HepG2 (cell line): ENCODE measurements around the gene HNRNPUL1. TPM values are rescaled to one million over a fixed set of nuclear protein-coding genes. Genes with fewer than 3 reads are reported as not detected.

Experiments
- ATAC-seq: fragments of 200-7000 bp; cut with Tn5 transposase; 3 replicates; pipeline ENCODE4 v1.9.1; 2020; ENCODE audit warnings: mild to moderate bottlenecking, moderate library complexity
- BruUV-seq: library from RNA; stranded (reverse); fragments of 400-500 nt; replicated peaks from 2 replicates; lab custom pipeline; 2021; lab: Mats Ljungman, UMichigan
- CTCF ChIA-PET: fragments of 300-600 bp; formaldehyde crosslinking; extraction: SDS; loops from one replicate; lab custom pipeline; 2021; ENCODE audit warnings: low total read pairs, inconsistent platforms, low intra/inter-chr PET ratio; lab: Yijun Ruan, JAX
- POLR2A ChIA-PET: fragments of 350-600 bp; sonication (Branson Sonifier 250); formaldehyde crosslinking; loops from one replicate; lab custom pipeline; 2020; ENCODE audit warnings: antibody characterized with exemption, inconsistent platforms; lab: Yijun Ruan, JAX
- DNase-seq: peaks from one replicate; pipeline ENCODE4 v3.0.0-alpha.2; 2015; ENCODE audit warnings: low spot score
- FAIRE-seq: peaks from 3 replicates; lab custom pipeline; 2011; peaks lifted over from hg19 to GRCh38; lab: Jason Lieb, UNC
- H2AFZ ChIP-seq: one replicate; pipeline ENCODE4 v1.6.1; 2011; ENCODE audit warnings: low read length, inconsistent platforms
- H3K27ac ChIP-seq: fragments of 300-600 bp; 3 replicates; pipeline ENCODE4 v1.8.0; 2011; ENCODE audit warnings: mixed run types, mild to moderate bottlenecking, mixed read lengths, low read length, inconsistent platforms; ENCODE audit not compliant: insufficient read depth; ENCODE audit errors: extremely low read length
- H3K27me3 ChIP-seq, 2 experiments: fragments of 200-600 bp in 1 of 2; 2 replicates in 1 of 2; 3 replicates in 1 of 2; pipeline versions ENCODE4 v1.6.0 to v1.8.0; 2011; ENCODE audit warnings: low read length in 2 of 2, mild to moderate bottlenecking in 2 of 2, moderate library complexity in 2 of 2, inconsistent platforms in 1 of 2; ENCODE audit not compliant: insufficient read depth in 2 of 2, control insufficient read depth in 1 of 2
- H3K36me3 ChIP-seq, 2 experiments: fragments of 200-600 bp in 1 of 2; replicated peaks in 1 of 2; 2 replicates in 1 of 2; 3 replicates in 1 of 2; pipeline versions ENCODE4 v1.5.1 to v1.8.0; 2011; ENCODE audit warnings: low read length in 2 of 2, inconsistent platforms in 1 of 2; ENCODE audit not compliant: insufficient read depth in 2 of 2, control insufficient read depth in 1 of 2
- H3K4me1 ChIP-seq: 2 replicates; pipeline ENCODE4 v1.5.1; 2012; ENCODE audit warnings: low read length, inconsistent platforms; ENCODE audit not compliant: insufficient read depth
- H3K4me2 ChIP-seq: 2 replicates; pipeline ENCODE4 v1.6.0; 2011; ENCODE audit warnings: low read depth, low read length, inconsistent platforms
- H3K4me3 ChIP-seq, 3 experiments: fragments of 200-600 bp in 1 of 3; sonication (generic), shearing (Covaris generic) in 1 of 3; replicated peaks in 1 of 3; 2 replicates each; pipeline ENCODE4 v1.5.1; 2011 to 2016; ENCODE audit warnings: low read length in 3 of 3, inconsistent platforms in 2 of 3, low read depth in 2 of 3, mild to moderate bottlenecking in 2 of 3, control low read depth in 1 of 3, mixed read lengths in 1 of 3; ENCODE audit not compliant: insufficient read depth in 1 of 3
- H3K79me2 ChIP-seq: one replicate; pipeline ENCODE4 v1.6.1; 2011; ENCODE audit warnings: low read length, inconsistent platforms; ENCODE audit not compliant: insufficient read depth
- H3K9ac ChIP-seq: 2 replicates; pipeline ENCODE4 v1.6.0; 2011; ENCODE audit warnings: mild to moderate bottlenecking, low read depth, low read length, inconsistent platforms; ENCODE audit not compliant: insufficient read depth
- H3K9me3 ChIP-seq: 2 replicates; pipeline ENCODE4 v1.5.1; 2012; ENCODE audit warnings: mild to moderate bottlenecking, low read length
- H4K20me1 ChIP-seq: 2 replicates; pipeline ENCODE4 v1.6.0; 2011; ENCODE audit warnings: inconsistent platforms, mild to moderate bottlenecking, low read length, moderate library complexity; ENCODE audit not compliant: insufficient read depth
- HNF4A ChIP-seq: sonication (generic); formaldehyde crosslinking; IDR thresholded peaks from 2 replicates; pipeline ENCODE4 v1.4.0; 2020; ENCODE audit warnings: missing genetic modification reagents
- HNRNPL ChIP-seq: fragments of 200-400 bp; formaldehyde crosslinking; IDR thresholded peaks from 2 replicates; pipeline ENCODE4 v1.6.1; 2017; ENCODE audit warnings: mild to moderate bottlenecking, low read depth, low read length
- WGBS: methylation state at CpG from one replicate; pipeline ENCODE4 v1.1.6; 2017; ENCODE audit warnings: low lambda C conversion rate; 5-methylcytosine and 5-hydroxymethylcytosine counted together
- in situ Hi-C: cut with HindIII; loops from 2 replicates; pipeline ENCODE4 v1.10.0; 2017; ENCODE audit warnings: low pct_unique_long_range_greater_than_20kb; ENCODE audit not compliant: extremely low pct_ligation_motif_present
- intact Hi-C: fragments of 100-400 bp; cut with micrococcal nuclease; formaldehyde crosslinking; loops from one replicate; pipeline ENCODE4 v1.10.0; 2022; ENCODE audit not compliant: unreplicated experiment
- polyA plus RNA-seq, 8 experiments: library from polyadenylated mRNA; depleted of rRNA in 3 of 8; stranded (reverse) in 7 of 8; unstranded in 1 of 8; fragments of >200 nt; fragmentation: Illumina TruSeq in 4 of 8; extraction: Trizol in 4 of 8; gene quantifications; 2 replicates each; pipeline versions ENCODE4 v1.2.1 to v1.2.3, GENCODE V29; 2011 to 2016; ENCODE audit warnings: low read depth in 4 of 8, missing spikeins in 1 of 8, mixed read lengths in 1 of 8; ENCODE audit not compliant: insufficient read depth in 1 of 8
- total RNA-seq, 5 experiments: library from RNA; depleted of rRNA; stranded (reverse); fragments of >200 nt; fragmentation: Illumina TruSeq; extraction: Trizol; gene quantifications; 2 replicates each; pipeline ENCODE4 v1.2.3, GENCODE V29; 2016; ENCODE audit warnings: low read depth in 1 of 5
- TF ChIP-seq, protein P1 (sequence below): sonication (generic); formaldehyde crosslinking; IDR thresholded peaks from 2 replicates; pipeline ENCODE4 v1.9.0; 2021; ENCODE audit warnings: missing genetic modification reagents, borderline replicate concordance
- TF ChIP-seq, protein P2 (sequence below): sonication (generic); formaldehyde crosslinking; IDR thresholded peaks from 2 replicates; pipeline ENCODE4 v1.4.0; 2020; ENCODE audit warnings: missing genetic modification reagents, borderline replicate concordance

Gene HNRNPUL1
- total and polyA plus RNA-seq, 2 of the 13 experiments (the other 11 are each of a cell fraction or from before 2014, with no cell fraction given), result 30.9 to 81.7 TPM

DNA sequence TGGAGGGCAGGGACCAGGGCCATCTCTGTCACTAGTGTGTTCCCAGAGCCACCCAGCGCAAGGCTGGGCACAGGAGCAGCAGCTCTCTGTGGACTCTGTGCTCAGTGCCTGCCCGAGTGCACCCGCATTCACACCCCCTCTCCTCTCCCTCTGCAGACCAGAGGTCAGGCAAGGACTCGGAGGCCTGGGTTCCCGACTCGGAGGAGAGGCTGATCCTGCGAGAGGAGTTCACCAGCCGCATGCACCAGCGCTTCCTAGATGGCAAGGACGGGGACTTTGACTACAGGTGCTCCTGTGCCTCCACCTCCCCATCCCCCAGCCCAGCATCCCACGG is 56.0 kb downstream of the HNRNPUL1 start:
- FAIRE-seq (no peak), DNase-seq (no peak), ATAC-seq (no peak)
- TF ChIP-seq HNRNPL (0 out of 2 replicates have a peak, but pooled peaks have one; percentile 50), HNF4A (CRISPR knock-in tag) (0 out of 2 replicates have a peak, but pooled peaks have one; percentile 3)
- TF ChIP-seq, protein P1, sequence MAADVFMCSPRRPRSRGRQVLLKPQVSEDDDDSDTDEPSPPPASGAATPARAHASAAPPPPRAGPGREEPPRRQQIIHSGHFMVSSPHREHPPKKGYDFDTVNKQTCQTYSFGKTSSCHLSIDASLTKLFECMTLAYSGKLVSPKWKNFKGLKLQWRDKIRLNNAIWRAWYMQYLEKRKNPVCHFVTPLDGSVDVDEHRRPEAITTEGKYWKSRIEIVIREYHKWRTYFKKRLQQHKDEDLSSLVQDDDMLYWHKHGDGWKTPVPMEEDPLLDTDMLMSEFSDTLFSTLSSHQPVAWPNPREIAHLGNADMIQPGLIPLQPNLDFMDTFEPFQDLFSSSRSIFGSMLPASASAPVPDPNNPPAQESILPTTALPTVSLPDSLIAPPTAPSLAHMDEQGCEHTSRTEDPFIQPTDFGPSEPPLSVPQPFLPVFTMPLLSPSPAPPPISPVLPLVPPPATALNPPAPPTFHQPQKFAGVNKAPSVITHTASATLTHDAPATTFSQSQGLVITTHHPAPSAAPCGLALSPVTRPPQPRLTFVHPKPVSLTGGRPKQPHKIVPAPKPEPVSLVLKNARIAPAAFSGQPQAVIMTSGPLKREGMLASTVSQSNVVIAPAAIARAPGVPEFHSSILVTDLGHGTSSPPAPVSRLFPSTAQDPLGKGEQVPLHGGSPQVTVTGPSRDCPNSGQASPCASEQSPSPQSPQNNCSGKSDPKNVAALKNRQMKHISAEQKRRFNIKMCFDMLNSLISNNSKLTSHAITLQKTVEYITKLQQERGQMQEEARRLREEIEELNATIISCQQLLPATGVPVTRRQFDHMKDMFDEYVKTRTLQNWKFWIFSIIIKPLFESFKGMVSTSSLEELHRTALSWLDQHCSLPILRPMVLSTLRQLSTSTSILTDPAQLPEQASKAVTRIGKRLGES, result no peak
- TF ChIP-seq, protein P2, sequence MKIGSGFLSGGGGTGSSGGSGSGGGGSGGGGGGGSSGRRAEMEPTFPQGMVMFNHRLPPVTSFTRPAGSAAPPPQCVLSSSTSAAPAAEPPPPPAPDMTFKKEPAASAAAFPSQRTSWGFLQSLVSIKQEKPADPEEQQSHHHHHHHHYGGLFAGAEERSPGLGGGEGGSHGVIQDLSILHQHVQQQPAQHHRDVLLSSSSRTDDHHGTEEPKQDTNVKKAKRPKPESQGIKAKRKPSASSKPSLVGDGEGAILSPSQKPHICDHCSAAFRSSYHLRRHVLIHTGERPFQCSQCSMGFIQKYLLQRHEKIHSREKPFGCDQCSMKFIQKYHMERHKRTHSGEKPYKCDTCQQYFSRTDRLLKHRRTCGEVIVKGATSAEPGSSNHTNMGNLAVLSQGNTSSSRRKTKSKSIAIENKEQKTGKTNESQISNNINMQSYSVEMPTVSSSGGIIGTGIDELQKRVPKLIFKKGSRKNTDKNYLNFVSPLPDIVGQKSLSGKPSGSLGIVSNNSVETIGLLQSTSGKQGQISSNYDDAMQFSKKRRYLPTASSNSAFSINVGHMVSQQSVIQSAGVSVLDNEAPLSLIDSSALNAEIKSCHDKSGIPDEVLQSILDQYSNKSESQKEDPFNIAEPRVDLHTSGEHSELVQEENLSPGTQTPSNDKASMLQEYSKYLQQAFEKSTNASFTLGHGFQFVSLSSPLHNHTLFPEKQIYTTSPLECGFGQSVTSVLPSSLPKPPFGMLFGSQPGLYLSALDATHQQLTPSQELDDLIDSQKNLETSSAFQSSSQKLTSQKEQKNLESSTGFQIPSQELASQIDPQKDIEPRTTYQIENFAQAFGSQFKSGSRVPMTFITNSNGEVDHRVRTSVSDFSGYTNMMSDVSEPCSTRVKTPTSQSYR (CRISPR knock-in tag), result 0 out of 2 replicates have a peak, but pooled peaks have one; percentile 1
- Histone ChIP-seq H3K27ac (peak overlapping the region; percentile 11), H3K9me3 (no peaks in the 10 kb centered on the region), H3K4me1 (peaks cover 55% of the 10 kb centered on the region), H3K4me3 (no peak overlapping the region), H3K4me2 (no peak overlapping the region), H4K20me1 (no peaks in the 10 kb centered on the region), H3K9ac (no peak overlapping the region), H3K27me3 (no peaks in the 10 kb centered on the region), H3K79me2 (no peaks in the 10 kb centered on the region), H3K36me3 (peaks cover 13 to 37% of the 10 kb centered on the region in 2 experiments; a peak in 4 of 5 replicates), H2AFZ (no peak overlapping the region)
- in situ Hi-C loops, result no loop called here
- intact Hi-C loops, result no loop called here
- WGBS, result 88% methylated on average over 8 of the region's 11 CpGs
- POLR2A ChIA-PET, result interaction anchor here (1.5 to 6.2 kb wide), 2 partner anchors 32 to 44 kb away, joined by 5 to 73 read pairs; partner anchors contain the start of genes B9D2 and TGFB1
- CTCF ChIA-PET, result no interaction called here
- no TSS peak for BruUV-seq
